Gastroesophageal sphincter (tissue), 4 donors: ENCODE data around the gene TSTD2. TPM values are rescaled to one million over a fixed set of nuclear protein-coding genes. Genes with fewer than 3 reads are reported as not detected.

Experiments used
- ATAC-seq: fragments of 150-250 bp; one replicate; pipeline ENCODE4 v1.9.1; 2016; ENCODE audit warnings: mild to moderate bottlenecking, moderate library complexity
- H3K27ac ChIP-seq, 4 donors: fragments of 200-600 bp; sonication (generic) in 3 of 4; 1 replicate in 3 of 4; 2 replicates in 1 of 4; pipeline ENCODE4 v1.5.1; 2016 to 2019
- H3K27me3 ChIP-seq: fragments of 200-600 bp; sonication (generic); one replicate; pipeline ENCODE4 v1.5.1; 2019
- H3K36me3 ChIP-seq, 2 donors: fragments of 200-600 bp; sonication (generic); one replicate each; pipeline ENCODE4 v1.5.1; 2019; ENCODE audit warnings: control low read depth in 1 of 2
- H3K4me1 ChIP-seq, 3 donors: fragments of 200-600 bp; sonication (generic); 1 replicate in 2 of 3; 2 replicates in 1 of 3; pipeline ENCODE4 v1.5.1; 2016 to 2019; ENCODE audit warnings: control low read depth in 2 of 3
- H3K4me3 ChIP-seq, 2 donors: fragments of 200-600 bp; sonication (generic); one replicate each; pipeline ENCODE4 v1.5.1; 2019; ENCODE audit warnings: mild to moderate bottlenecking in 1 of 2, moderate library complexity in 1 of 2
- H3K9me3 ChIP-seq, 3 donors: fragments of 200-600 bp; sonication (generic); one replicate each; pipeline ENCODE4 v1.5.1; 2017 to 2019; ENCODE audit warnings: control low read depth in 2 of 3
- EP300 ChIP-seq: sonication (generic); formaldehyde crosslinking; IDR thresholded peaks from one replicate; pipeline ENCODE4 v1.6.1; 2017; ENCODE audit warnings: antibody characterized with exemption, mild to moderate bottlenecking
- POLR2A ChIP-seq, 2 donors: fragments of 450-650 bp; IDR thresholded peaks; one replicate each; pipeline ENCODE4 v1.6.1; 2017; ENCODE audit warnings: antibody characterized with exemption in 2 of 2, mild to moderate bottlenecking in 2 of 2, moderate library complexity in 1 of 2
- POLR2AphosphoS5 ChIP-seq: sonication (generic); formaldehyde crosslinking; IDR thresholded peaks from one replicate; pipeline ENCODE4 v1.6.1; 2017; ENCODE audit warnings: antibody characterized with exemption
- WGBS, 2 donors: methylation state at CpG; one replicate each; pipeline ENCODE4 v1.1.5; 2018; ENCODE audit warnings: low coverage in 1 of 2; 5-methylcytosine and 5-hydroxymethylcytosine counted together
- total RNA-seq, 4 donors: library from RNA; depleted of rRNA; stranded (reverse); fragments of >200 nt; gene quantifications; one replicate each; pipeline ENCODE4 v1.1.0, GENCODE V29; 2016
- TF ChIP-seq, protein P1 (sequence below), 4 experiments: fragments of 200-600 bp in 2 of 4; fragments of 450-650 bp in 2 of 4; sonication (generic) in 1 of 4; IDR thresholded peaks; one replicate each; pipeline ENCODE4 v1.5.1; 2017 to 2019; ENCODE audit warnings: antibody characterized with exemption in 4 of 4, mild to moderate bottlenecking in 2 of 4, moderate library complexity in 2 of 4

TSTD2 gene
- total RNA-seq, 4 donors from 2014 or later, result 20.0 to 33.8 (median 30.8) TPM

- H3K4me3 ChIP-seq, result no peak overlapping the region
- ATAC-seq, result no peak
- whole genome bisulfite sequencing, 2 donors, result 33 to 70% methylated on average over 1 to 2 of the region's 3 CpGs
- H3K36me3 ChIP-seq, result peaks cover 0 to 34% of the 10 kb centered on the region in 2 donors
- H3K4me1 ChIP-seq, result peaks cover 33 to 89% (median 57%) of the 10 kb centered on the region in 3 donors
- no peaks in the 10 kb centered on the region for H3K9me3 ChIP-seq
- TF ChIP-seq EP300, result no peak
- TF ChIP-seq, protein P1, sequence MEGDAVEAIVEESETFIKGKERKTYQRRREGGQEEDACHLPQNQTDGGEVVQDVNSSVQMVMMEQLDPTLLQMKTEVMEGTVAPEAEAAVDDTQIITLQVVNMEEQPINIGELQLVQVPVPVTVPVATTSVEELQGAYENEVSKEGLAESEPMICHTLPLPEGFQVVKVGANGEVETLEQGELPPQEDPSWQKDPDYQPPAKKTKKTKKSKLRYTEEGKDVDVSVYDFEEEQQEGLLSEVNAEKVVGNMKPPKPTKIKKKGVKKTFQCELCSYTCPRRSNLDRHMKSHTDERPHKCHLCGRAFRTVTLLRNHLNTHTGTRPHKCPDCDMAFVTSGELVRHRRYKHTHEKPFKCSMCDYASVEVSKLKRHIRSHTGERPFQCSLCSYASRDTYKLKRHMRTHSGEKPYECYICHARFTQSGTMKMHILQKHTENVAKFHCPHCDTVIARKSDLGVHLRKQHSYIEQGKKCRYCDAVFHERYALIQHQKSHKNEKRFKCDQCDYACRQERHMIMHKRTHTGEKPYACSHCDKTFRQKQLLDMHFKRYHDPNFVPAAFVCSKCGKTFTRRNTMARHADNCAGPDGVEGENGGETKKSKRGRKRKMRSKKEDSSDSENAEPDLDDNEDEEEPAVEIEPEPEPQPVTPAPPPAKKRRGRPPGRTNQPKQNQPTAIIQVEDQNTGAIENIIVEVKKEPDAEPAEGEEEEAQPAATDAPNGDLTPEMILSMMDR (IDR thresholded peaks at IDR 0.05), result no peak
- TF ChIP-seq POLR2A (IDR thresholded peaks at IDR 0.05), result no peak
- no peak for TF ChIP-seq POLR2AphosphoS5
- H3K27ac ChIP-seq, result peak overlapping the region in 3 of 4 donors; percentile 67 to 90 (median 73)
- H3K27me3 ChIP-seq, result no peaks in the 10 kb centered on the region
Measured at GRCh38 chr9:97561501-97561900, 71.7 kb downstream of the TSTD2 start.

DNA sequence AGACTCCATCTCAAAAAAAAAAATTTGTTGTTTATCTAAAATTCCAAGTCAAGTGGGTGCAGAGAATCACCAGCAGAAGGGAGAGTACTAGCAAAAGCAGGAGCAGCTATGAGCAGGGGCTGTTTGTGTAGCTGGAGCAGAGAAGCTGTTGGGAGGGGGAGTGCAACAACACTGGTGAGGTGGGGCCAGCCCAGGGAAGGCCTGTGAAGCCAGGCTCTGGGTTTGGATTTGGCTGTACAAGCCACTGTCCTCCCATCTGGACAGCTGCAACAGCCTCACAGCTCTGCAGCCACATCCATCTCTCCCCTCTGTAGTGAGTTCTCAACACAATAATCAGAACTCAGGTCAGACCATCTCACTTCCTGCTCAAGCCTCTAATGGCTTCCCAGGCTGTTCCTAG lies 72.3 kb downstream of the TSTD2 start:
- Histone ChIP-seq H3K4me1 (peaks cover 33 to 96% (median 61%) of the 10 kb centered on the region in 3 donors), H3K36me3 (peaks cover 0 to 28% of the 10 kb centered on the region in 2 donors), H3K27me3 (no peaks in the 10 kb centered on the region), H3K27ac (peak overlapping the region in 3 of 4 donors; percentile 67 to 90 (median 73)), H3K9me3 (no peaks in the 10 kb centered on the region), H3K4me3 (no peak overlapping the region)
- TF ChIP-seq POLR2AphosphoS5, result no peak
- no peak for TF ChIP-seq POLR2A (IDR thresholded peaks at IDR 0.05)
- TF ChIP-seq EP300, result no peak
- TF ChIP-seq, protein P1 (IDR thresholded peaks at IDR 0.05), result no peak
- no peak for ATAC-seq

DNA sequence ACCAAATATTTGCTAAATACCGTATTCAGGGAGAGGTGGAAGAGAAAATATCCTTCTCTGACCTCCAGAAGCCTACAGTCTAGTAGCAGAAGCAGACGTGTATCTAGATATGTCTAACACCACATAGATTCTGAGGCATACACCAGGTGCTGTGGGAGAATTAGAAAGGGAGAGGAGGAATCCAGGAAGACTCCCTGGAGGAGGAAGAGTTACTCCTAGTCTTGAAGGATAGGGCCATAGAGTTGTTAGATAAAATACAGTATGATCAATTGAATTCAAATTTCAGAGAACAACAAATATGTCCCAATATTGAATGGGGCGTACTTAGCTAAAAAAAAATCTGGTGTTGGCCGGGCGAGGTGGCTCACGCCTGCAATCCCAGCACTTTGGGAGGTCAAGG lies 73.0 kb downstream of the TSTD2 start:
- no peaks in the 10 kb centered on the region for H3K9me3 ChIP-seq
- peaks cover 33 to 100% (median 61%) of the 10 kb centered on the region in 3 donors for H3K4me1 ChIP-seq
- no peak overlapping the region for H3K4me3 ChIP-seq
- WGBS, 2 donors, result 77 to 93% methylated on average over 3 to 6 of the region's 6 CpGs
- H3K36me3 ChIP-seq, result peaks cover 0 to 27% of the 10 kb centered on the region in 2 donors
- TF ChIP-seq POLR2A (IDR thresholded peaks at IDR 0.05) (no peak), POLR2AphosphoS5 (no peak), EP300 (no peak)
- TF ChIP-seq, protein P1 (IDR thresholded peaks at IDR 0.05), result no peak
- H3K27me3 ChIP-seq, result no peaks in the 10 kb centered on the region
- peak overlapping the region in 3 of 4 donors; percentile 39 to 93 (median 90) for H3K27ac ChIP-seq
- ATAC-seq, result no peak

DNA sequence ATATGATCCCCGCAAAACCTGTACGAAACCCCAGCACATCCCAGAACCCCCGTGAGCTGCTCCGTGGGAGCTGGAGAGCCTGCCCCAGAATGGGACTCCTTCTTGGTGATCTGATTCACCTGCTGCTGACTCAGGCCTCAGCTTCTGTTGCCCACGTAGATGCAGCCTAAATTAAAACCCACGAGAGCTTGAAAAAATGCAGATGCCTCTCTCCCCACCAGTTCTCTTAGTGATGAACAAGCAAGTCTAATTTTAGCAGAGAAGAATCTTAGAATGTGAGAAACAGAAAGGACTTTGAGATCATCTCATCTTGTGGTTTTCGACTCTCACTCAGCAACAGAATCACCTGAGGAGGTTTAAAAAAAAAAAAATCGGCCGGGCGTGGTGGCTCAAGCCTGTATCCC lies 74.1 kb downstream of the TSTD2 start:
- ATAC-seq, result no peak
- H3K27me3 ChIP-seq, result no peaks in the 10 kb centered on the region
- no peaks in the 10 kb centered on the region for H3K9me3 ChIP-seq
- 45 to 65% methylated on average over 4 to 6 of the region's 10 CpGs for WGBS, 2 donors
- no peak for TF ChIP-seq EP300
- TF ChIP-seq, protein P1 (IDR thresholded peaks at IDR 0.05), result no peak
- TF ChIP-seq POLR2A (IDR thresholded peaks at IDR 0.05), result no peak
- no peak for TF ChIP-seq POLR2AphosphoS5
- H3K4me3 ChIP-seq, result no peak overlapping the region
- peaks cover 0 to 27% of the 10 kb centered on the region in 2 donors for H3K36me3 ChIP-seq
- H3K4me1 ChIP-seq, result peaks cover 27 to 97% (median 53%) of the 10 kb centered on the region in 3 donors
- peak overlapping the region; percentile 90 to 98 (median 92) for H3K27ac ChIP-seq

GRCh38 chr9:97558701-97559101 lies 74.5 kb downstream of the TSTD2 start:
- H3K27ac ChIP-seq, result peak overlapping the region; percentile 90 to 98 (median 92)
- TF ChIP-seq EP300 (no peak), POLR2A (IDR thresholded peaks at IDR 0.05) (no peak), POLR2AphosphoS5 (no peak)
- TF ChIP-seq, protein P1 (IDR thresholded peaks at IDR 0.05), result no peak
- H3K4me3 ChIP-seq, result no peak overlapping the region
- ATAC-seq, result no peak
- 49% methylated on average over 3 of the region's 3 CpGs; no CpG with 5 or more reads in 1 of the 2 donors for WGBS, 2 donors
- H3K9me3 ChIP-seq, result no peaks in the 10 kb centered on the region
- H3K4me1 ChIP-seq, result peaks cover 23 to 93% (median 49%) of the 10 kb centered on the region in 3 donors
- no peaks in the 10 kb centered on the region for H3K27me3 ChIP-seq
- peaks cover 0 to 30% of the 10 kb centered on the region in 2 donors for H3K36me3 ChIP-seq
